Small intestine (tissue), 7 donors: ENCODE measurements around the gene HEXIM1. TPM values are rescaled to one million over a fixed set of nuclear protein-coding genes. Genes with fewer than 3 reads are reported as not detected.

Experiments used
- DNase-seq, 2 donors: peaks; one replicate each; pipeline versions ENCODE4 v3.0.0 to v3.0.0-alpha.2; 2013
- FAIRE-seq: peaks from 2 replicates; lab custom pipeline; 2012; peaks lifted over from hg19 to GRCh38; lab: Jason Lieb, UNC
- H3K27ac ChIP-seq, 3 donors: one replicate each; pipeline ENCODE4 v1.5.1; 2013; ENCODE audit warnings: low read length in 2 of 3, mild to moderate bottlenecking in 2 of 3, control low read depth in 1 of 3, inconsistent platforms in 1 of 3, low read depth in 1 of 3, moderate library complexity in 1 of 3
- H3K27me3 ChIP-seq, 3 donors: one replicate each; pipeline ENCODE4 v1.6.1; 2013; ENCODE audit warnings: low read length in 3 of 3, inconsistent platforms in 1 of 3; ENCODE audit not compliant: control insufficient read depth in 3 of 3, insufficient read depth in 3 of 3
- H3K36me3 ChIP-seq, 3 donors: one replicate each; pipeline ENCODE4 v1.6.1; 2013; ENCODE audit warnings: low read length in 3 of 3, inconsistent platforms in 1 of 3, low read depth in 1 of 3, mild to moderate bottlenecking in 1 of 3, moderate library complexity in 1 of 3; ENCODE audit not compliant: control insufficient read depth in 3 of 3, insufficient read depth in 2 of 3
- H3K4me1 ChIP-seq, 3 donors: one replicate each; pipeline ENCODE4 v1.6.1; 2013; ENCODE audit warnings: low read length in 2 of 3, inconsistent platforms in 1 of 3, low read depth in 1 of 3, mild to moderate bottlenecking in 1 of 3, moderate library complexity in 1 of 3; ENCODE audit not compliant: control insufficient read depth in 3 of 3, insufficient read depth in 2 of 3
- H3K4me3 ChIP-seq, 3 donors: one replicate each; pipeline ENCODE4 v1.5.1; 2013; ENCODE audit warnings: low read length in 3 of 3, control low read depth in 1 of 3, inconsistent platforms in 1 of 3, low read depth in 1 of 3, mild to moderate bottlenecking in 1 of 3, moderate library complexity in 1 of 3
- H3K9me3 ChIP-seq, 2 donors: one replicate each; pipeline ENCODE4 v1.6.1; 2013; ENCODE audit warnings: low read depth in 1 of 2, low read length in 1 of 2; ENCODE audit not compliant: control insufficient read depth in 2 of 2, insufficient read depth in 1 of 2
- WGBS, 3 donors: extraction: QIAGEN DNeasy Blood & Tissue Kit; methylation state at CpG; one replicate each; pipeline ENCODE4 v1.1.7; 2013; 5-methylcytosine and 5-hydroxymethylcytosine counted together
- polyA plus RNA-seq, 4 donors: library from polyadenylated mRNA; stranded (reverse) in 3 of 4; unstranded in 1 of 4; fragments of 200-250 nt in 3 of 4; fragments of 120-200 nt in 1 of 4; gene quantifications; one replicate each; pipeline versions ENCODE4 v1.2.1 to v1.2.3, GENCODE V29; 2013
- donor health status: healthy with polysubstance abuse.
- donor health status: control.
- donor health status: control.
- donor health status: Bipolar disorder and iron deficiency.
- donor health status: healthy.

The HEXIM1 gene
- polyA plus RNA-seq, 4 donors = 17.5 to 51.7 (median 42.4) TPM

GRCh38 chr17:45162025-45162687, 13.9 kb downstream of the HEXIM1 start:
- no peaks in the 10 kb centered on the region for H3K27me3 ChIP-seq
- no peak for FAIRE-seq
- peaks cover 2 to 35% (median 5%) of the 10 kb centered on the region in 3 donors for H3K4me1 ChIP-seq
- peaks cover 0 to 17% (median 0%) of the 10 kb centered on the region in 3 donors for H3K36me3 ChIP-seq
- H3K9me3 ChIP-seq = no peaks in the 10 kb centered on the region
- 49 to 57% (median 53%) methylated on average over 9 of the region's 9 CpGs for WGBS, 3 donors
- DNase-seq = no peak
- H3K4me3 ChIP-seq = peak overlapping the region in 2 of 3 donors; percentile 32 to 49
- H3K27ac ChIP-seq = peak overlapping the region in 2 of 3 donors; percentile 12 to 70

GRCh38 chr17:45164734-45165269, 16.5 kb downstream of the HEXIM1 start:
- Histone ChIP-seq H3K9me3 (no peaks in the 10 kb centered on the region), H3K36me3 (peaks cover 0 to 25% (median 3%) of the 10 kb centered on the region in 3 donors), H3K4me3 (no peak overlapping the region), H3K27ac (no peak overlapping the region), H3K4me1 (peaks cover 0 to 21% (median 3%) of the 10 kb centered on the region in 3 donors), H3K27me3 (no peaks in the 10 kb centered on the region)
- DNase-seq (no peak), FAIRE-seq (no peak)
- WGBS, 3 donors = 92 to 94% (median 93%) methylated on average over 7 of the region's 7 CpGs

- Histone ChIP-seq H3K4me3 (no peak overlapping the region), H3K27me3 (no peaks in the 10 kb centered on the region), H3K4me1 (peaks cover 5 to 50% (median 9%) of the 10 kb centered on the region in 3 donors), H3K27ac (peak overlapping the region in 1 of 3 donors; percentile 95), H3K36me3 (peaks cover 0 to 29% (median 3%) of the 10 kb centered on the region in 3 donors), H3K9me3 (no peaks in the 10 kb centered on the region)
- DNase-seq (no peak), FAIRE-seq (no peak)
- 93 to 96% (median 95%) methylated on average over 42 to 43 of the region's 43 CpGs for WGBS, 3 donors
These were observed 20.9 kb downstream of the HEXIM1 start for GRCh38 chr17:45168991-45169752.

GRCh38 chr17:45170280-45170930, 22.1 kb downstream of the HEXIM1 start:
- DNase-seq = no peak
- H3K9me3 ChIP-seq = no peaks in the 10 kb centered on the region
- FAIRE-seq = no peak
- peaks cover 0 to 19% (median 3%) of the 10 kb centered on the region in 3 donors for H3K36me3 ChIP-seq
- H3K4me3 ChIP-seq = no peak overlapping the region
- WGBS, 3 donors = 84 to 92% (median 85%) methylated on average over 12 of the region's 12 CpGs
- H3K4me1 ChIP-seq = peaks cover 5 to 56% (median 9%) of the 10 kb centered on the region in 3 donors
- no peaks in the 10 kb centered on the region for H3K27me3 ChIP-seq
- peak overlapping the region; percentile 21 to 95 (median 73) for H3K27ac ChIP-seq

- 26 to 43% (median 32%) methylated on average over 5 of the region's 5 CpGs for WGBS, 3 donors
- no peaks in the 10 kb centered on the region for H3K27me3 ChIP-seq
- no peak for FAIRE-seq
- H3K27ac ChIP-seq = peak overlapping the region; percentile 69 to 95 (median 73)
- peaks cover 0 to 19% (median 3%) of the 10 kb centered on the region in 3 donors for H3K36me3 ChIP-seq
- no peak for DNase-seq
- peaks cover 5 to 61% (median 9%) of the 10 kb centered on the region in 3 donors for H3K4me1 ChIP-seq
- H3K9me3 ChIP-seq = no peaks in the 10 kb centered on the region
- H3K4me3 ChIP-seq = no peak overlapping the region
These were observed 22.7 kb downstream of the HEXIM1 start for GRCh38 chr17:45170931-45171337.

GRCh38 chr17:45171338-45172231, 23.3 kb downstream of the HEXIM1 start:
- no peak for FAIRE-seq
- H3K4me1 ChIP-seq = peaks cover 5 to 64% (median 9%) of the 10 kb centered on the region in 3 donors
- WGBS, 3 donors = 9 to 39% (median 33%) methylated on average over 19 to 20 of the region's 20 CpGs

GRCh38 chr17:45172232-45172540, 23.9 kb downstream of the HEXIM1 start:
- WGBS, 3 donors = 57 to 63% (median 63%) methylated on average over 5 of the region's 5 CpGs
- Histone ChIP-seq H3K4me1 (peaks cover 5 to 64% (median 9%) of the 10 kb centered on the region in 3 donors), H3K36me3 (peaks cover 0 to 19% (median 3%) of the 10 kb centered on the region in 3 donors), H3K27me3 (no peaks in the 10 kb centered on the region), H3K27ac (peak overlapping the region; percentile 69 to 95 (median 73)), H3K4me3 (peak overlapping the region in 1 of 3 donors; percentile 3), H3K9me3 (no peaks in the 10 kb centered on the region)
- FAIRE-seq (no peak), DNase-seq (no peak)

More at GRCh38 chr17:45171338-45172231, 23.3 kb downstream of the HEXIM1 start:
- Histone ChIP-seq H3K36me3 (peaks cover 0 to 19% (median 3%) of the 10 kb centered on the region in 3 donors), H3K4me3 (no peak overlapping the region), H3K27ac (peak overlapping the region; percentile 69 to 95 (median 73)), H3K27me3 (no peaks in the 10 kb centered on the region), H3K9me3 (no peaks in the 10 kb centered on the region)
- peak; percentile 85 to 94 for DNase-seq
